ENCODE data around the gene PWWP2B.

Gene PWWP2B

DNA sequence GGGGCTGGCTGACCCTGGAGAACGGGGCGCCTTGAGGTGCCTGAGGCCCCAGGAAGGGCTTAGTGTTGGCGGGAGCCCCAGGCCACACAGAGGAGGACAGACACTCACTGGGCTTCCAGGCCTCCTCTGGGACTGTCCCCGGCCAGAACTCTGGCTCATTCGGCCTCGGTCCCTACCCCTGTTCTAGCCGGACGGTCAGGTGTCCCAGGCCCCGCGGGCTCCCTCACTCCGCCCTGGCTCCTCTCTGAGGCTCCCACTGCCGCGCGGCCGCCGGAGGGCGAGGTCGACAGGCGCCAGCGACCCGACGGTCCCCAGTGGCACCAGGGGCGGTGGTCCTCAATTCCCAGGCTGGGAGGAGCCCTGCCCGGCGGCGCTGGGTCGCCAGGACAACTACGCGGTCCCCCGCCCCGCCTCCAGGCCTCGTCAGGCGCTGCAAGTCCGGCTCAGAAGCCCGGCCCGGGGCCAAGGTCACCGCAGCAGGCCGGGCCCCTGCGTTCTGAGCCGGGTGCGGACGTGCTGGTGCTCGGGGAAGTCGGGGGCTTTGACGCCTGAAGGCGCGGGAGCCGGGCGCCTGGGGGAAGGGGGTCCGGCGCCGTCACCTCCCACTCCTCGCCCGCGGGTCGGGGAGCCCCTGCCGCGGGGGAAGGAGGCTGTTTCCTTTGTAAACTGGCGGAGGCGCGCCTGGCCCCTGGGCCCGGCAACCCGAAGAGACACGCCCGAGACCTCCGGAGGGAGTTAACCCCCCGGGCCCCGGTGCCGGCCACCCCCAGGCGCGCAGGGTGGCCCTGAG is 1.1 kb upstream of the PWWP2B start:
- DNase-seq = no peak

GRCh38 chr10:132396494-132397035 is 435 bp upstream of the PWWP2B start:
- DNase-seq = peak; percentile 80

GRCh38 chr10:132397671-132398565 is 918 bp downstream of the PWWP2B start:
- peak; percentile 39 for DNase-seq

DNA sequence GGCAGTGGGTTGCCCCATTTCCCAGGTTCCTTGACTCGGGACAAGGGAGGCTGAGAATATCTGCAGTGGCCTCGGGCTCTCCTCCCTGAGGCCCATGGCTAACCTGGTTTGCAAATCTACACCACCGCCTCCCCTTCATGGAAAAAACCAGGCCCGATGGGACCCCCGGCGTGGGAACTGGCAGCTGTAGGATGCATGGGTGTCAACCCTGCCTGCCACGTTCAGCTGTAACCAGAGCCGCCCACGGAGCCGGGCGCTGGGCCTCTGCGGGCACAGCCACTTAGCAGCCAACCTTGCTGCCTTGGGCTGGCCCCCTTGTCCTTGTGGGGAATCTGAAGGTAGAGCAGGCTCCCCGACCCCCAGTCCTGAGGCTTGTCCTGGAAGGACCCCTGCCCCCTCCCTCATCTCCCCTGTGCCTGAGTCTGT is 1.6 kb downstream of the PWWP2B start:
- no peak for DNase-seq

GRCh38 chr10:132399117-132400035 is 2.4 kb downstream of the PWWP2B start:
- no peak for DNase-seq

DNA sequence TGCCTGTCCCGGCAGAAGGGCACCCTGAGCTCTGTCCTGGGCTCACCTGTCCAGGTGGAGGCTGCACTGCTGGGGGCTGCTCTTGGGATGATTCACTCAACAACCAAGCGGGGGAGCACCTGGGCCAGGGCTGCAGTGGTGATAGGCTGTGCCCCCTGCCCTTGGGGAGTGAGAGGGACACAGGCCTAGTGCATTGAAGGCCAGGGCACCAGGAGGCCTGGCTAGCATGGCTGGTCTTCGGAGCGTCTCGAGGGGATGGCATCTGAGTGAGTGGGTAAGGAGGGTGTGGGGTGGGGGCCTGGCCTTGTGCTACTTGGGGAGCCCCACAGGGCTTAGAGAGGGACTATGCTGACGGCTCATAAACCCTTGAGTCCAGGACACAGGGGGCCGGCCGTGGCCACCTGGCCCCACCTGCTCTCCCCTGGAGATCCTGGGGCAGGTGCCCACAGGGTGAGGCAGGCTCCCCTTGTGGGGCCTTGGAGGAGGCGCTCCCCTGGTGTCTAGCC is 3.1 kb downstream of the PWWP2B start:
- no peak for DNase-seq

GRCh38 chr10:132400547-132401151 is 3.6 kb downstream of the PWWP2B start:
- no peak for DNase-seq

- no peak for DNase-seq
Observed at GRCh38 chr10:132401401-132402118, 4.6 kb downstream of the PWWP2B start.

GRCh38 chr10:132402781-132403241 is 5.8 kb downstream of the PWWP2B start:
- DNase-seq = no peak

GRCh38 chr10:132403511-132404168 is 6.6 kb downstream of the PWWP2B start:
- no peak for DNase-seq

GRCh38 chr10:132404169-132404880 is 7.3 kb downstream of the PWWP2B start:
- DNase-seq = no peak

- DNase-seq = no peak
Observed at GRCh38 chr10:132404911-132405462, 8.0 kb downstream of the PWWP2B start.

DNA sequence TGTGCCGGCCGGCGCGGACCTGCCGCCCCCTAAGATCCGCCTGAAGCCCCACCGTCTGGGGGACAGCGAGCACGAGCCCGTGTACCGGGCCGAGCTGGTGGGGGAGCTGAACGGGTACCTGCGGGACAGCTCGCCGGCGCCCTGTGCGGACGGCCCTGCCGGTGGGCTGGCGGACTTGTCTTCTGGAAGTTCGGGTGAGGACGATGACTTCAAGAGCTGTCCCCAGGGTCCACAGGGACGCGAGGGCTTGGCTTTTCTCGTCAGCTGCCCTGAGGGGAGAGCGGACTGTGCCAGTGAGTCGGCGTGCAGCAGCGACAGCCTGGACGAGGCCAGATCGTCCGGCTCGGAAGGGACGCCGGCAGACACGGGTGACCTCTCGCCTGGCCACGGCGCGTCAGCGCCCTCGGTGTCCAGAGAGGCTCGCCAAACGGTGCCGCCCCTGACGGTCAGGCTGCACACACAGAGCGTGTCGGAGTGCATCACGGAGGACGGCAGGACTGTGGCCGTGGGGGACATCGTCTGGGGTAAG is 8.5 kb downstream of the PWWP2B start:
- no peak for DNase-seq

DNA sequence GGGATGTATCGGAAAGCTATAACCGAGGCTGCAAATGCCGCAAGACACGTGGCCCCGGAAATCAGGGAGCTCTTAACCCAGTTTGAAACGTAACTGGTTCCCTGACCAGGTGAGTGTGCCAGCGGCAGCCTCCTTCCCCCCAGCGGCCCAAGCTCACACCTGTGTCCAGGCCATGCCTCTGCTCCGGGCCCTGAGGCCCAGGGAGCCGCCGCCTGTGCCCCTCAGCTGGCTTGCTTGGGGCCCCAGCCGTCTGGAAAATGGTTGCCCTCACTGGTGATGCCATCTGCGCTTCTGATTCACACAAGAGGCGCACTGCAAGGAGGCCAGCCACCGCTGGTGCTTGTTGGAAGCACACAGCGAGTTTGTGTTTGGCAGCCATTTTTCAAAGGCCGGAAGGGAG is 9.2 kb downstream of the PWWP2B start:
- no peak for DNase-seq

DNA sequence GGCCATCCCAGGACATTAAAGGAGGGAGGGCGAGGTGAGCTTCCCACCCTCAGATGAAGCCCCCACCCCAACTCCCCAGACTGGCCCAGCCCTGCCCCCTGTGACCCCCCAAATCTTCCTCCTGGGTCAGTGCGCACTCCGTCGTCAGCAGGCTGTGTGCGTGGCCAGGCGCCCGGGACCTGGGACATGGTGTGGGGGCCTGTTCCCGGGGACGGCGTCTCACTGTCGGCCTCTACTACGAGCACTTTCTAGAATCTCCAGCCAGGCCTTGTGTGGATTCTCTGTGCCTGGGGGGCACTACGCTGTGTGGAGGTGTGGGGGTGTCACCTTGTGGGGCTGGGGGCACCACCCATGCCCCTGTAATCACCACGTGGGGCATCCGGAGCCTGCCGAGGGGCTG is 9.8 kb downstream of the PWWP2B start:
- no peak for DNase-seq

DNA sequence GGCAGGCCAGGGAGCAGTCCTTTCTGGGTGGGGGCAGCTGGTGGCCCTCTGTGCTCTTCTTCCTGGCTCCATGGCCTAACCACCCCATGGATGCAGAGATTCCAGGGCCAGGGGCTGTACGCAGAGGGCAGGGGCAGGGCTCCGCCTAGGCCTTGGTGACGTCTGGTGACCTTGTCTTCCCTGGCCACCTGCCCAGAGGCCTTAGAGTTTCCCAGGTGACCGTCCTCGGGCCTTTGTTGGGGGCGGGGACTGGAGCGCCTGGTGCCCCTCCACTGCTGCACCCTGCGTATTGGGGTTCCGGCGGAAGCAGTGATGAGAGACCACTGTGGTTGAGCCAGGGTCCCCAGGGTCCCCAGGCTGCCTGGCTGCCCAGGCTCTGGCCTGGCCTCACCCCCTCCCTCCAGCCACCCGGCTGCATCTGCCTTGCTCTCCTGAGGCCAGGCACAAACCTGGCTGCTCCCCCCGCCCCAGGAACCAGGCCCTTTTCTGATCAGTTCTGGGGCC is 10.3 kb downstream of the PWWP2B start:
- DNase-seq = no peak

DNA sequence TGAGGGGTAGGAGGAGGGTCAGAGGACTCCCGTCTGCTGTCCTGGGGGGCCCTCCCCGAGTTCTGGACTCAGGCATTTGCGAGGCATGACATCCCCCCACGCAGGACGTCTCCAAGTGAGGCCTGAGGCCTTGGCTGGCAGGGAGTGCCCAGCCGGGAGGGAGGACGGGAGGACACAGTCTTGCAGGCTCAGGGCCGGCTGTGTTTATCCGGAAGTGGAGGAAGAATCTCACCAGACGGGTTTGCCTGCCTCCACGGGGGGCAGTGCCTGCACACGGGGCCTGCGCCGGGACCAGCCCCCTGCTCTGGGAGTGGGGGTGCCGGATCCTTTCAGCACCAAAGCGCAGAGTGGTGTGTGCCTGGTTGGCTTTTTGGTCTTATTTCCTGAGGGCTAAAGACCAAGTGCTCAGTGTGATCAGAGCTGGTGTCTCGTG is 10.9 kb downstream of the PWWP2B start:
- peak; percentile 17 for DNase-seq

- no peak for DNase-seq
Observed at GRCh38 chr10:132408367-132408781, 11.4 kb downstream of the PWWP2B start.
